Activated T-cell treated with anti-CD3 and anti-CD28 coated beads, Interleukin-2, amount 50 U/mL, for 1 hour (primary cell): ENCODE results near the gene OR6C76.
"Not testable (repeated sequence)": the region's sequence is repeated elsewhere in the genome, so short reads cannot be mapped to it uniquely, and the experiment has no call there.

Experiments used
- DNase-seq: peaks from one replicate; pipeline ENCODE4 v3.0.0-alpha.2; 2020

Gene OR6C76

GRCh38 chr12:55425954-55426353, at the start of gene OR6C76:
Gene OR6C76 (plus strand): TSS chr12:55426254. CDS start chr12:55426254, 0 bp downstream.
- DNase-seq: no peak

- DNase-seq: no peak
Observed at GRCh38 chr12:55385891-55386290, 40.2 kb upstream of the OR6C76 start.

- no peak for DNase-seq
Observed at GRCh38 chr12:55392032-55392795, 33.8 kb upstream of the OR6C76 start.

GRCh38 chr12:55396326-55396725, 29.7 kb upstream of the OR6C76 start:
- no peak for DNase-seq

GRCh38 chr12:55400229-55400628, 25.8 kb upstream of the OR6C76 start, which contains the start of gene OR6C65:
Gene OR6C65 (plus strand): TSS chr12:55400529. CDS start chr12:55400529, 0 bp downstream.
- no peak for DNase-seq

GRCh38 chr12:55407866-55408265, 18.2 kb upstream of the OR6C76 start:
- no peak for DNase-seq

- DNase-seq: not testable (repeated sequence)
Observed at GRCh38 chr12:55409133-55409532, 16.9 kb upstream of the OR6C76 start.

- not testable (repeated sequence) for DNase-seq
Observed at GRCh38 chr12:55412138-55412537, 13.9 kb upstream of the OR6C76 start.

DNA sequence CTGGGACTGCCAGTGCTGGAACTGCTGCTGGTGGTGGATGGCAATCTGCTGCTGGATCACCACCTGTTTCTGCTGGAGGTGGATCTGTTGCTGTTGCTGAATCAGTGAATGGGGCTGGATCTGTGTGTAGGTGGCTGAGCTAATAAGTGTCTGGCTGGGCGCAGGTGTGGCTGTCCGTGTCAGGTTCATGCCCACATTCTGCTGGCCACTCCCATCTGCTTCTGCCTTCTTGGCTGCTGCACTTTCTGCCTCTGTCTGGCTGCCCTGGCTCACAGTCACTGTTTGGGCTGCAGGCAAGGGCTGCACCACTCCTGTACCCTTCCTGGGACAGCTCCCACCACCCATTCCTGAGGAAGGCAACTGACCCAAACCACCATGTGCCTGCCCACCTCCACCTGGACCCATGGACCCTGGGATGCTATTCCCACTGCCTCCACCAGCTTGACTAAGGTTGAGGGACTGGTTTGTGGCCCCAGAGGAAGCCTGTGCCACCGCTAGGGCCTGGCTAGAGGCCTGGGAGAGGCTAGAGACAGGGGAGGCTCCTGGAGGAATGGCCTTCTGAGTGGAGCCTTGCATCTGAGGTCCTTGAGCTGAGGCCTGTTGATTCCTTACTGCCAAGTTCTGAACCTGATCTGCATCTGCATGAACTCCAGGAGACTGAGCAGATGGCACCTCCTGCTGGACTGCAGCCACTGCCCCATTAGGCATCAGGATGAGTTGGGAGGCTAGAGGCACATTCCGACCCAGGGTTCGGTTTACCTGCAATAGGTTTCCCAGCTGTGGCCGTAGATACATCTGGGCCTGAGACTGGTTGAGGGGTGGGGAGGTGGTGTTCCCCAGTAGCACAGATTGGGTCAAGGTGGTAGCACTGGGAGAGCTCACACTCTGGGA, 12.3 kb upstream of the OR6C76 start:
- DNase-seq: not testable (repeated sequence)

- DNase-seq: not testable (repeated sequence)
Observed at GRCh38 chr12:55414396-55414823, 11.6 kb upstream of the OR6C76 start.

DNA sequence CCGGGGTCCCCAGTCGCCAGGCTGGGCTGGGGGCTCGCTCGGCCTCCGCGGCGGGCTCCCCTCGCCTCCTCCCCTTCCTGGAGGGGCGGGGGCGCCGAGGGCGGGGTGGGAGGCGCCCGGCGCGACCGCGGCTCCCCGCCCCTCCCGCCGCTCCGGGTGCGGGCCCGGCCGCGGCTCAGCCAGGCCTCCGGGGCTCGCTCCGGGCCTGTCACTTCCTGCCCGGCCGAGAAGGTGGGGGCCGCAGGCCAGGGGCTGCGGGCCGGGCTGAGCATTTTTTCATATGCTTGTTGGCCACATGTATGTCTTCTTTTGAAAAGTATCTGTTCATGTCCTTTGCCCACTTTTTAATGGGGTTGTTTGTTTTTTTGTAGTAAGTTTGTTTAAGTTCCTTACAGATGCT, 11.2 kb upstream of the OR6C76 start:
- not testable (repeated sequence) for DNase-seq

DNA sequence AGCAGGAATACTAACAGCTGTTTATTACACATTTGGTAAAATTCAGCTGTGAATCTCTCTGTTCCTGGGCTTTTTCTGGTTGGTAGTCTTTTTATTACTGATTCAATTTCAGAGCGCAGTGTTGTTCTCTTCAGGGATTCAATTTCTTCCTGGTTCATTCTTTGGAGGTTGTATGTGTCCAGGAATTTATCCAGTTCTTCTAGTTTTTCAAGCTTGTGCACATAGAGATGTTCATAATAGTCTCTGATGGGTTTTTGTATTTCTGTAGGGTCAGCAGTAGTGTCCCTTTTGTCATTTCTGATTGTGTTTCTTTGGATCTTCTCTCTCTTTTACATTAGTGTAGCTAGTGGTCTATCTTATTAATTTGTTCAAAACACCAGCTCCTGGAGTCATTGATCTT, 9.1 kb upstream of the OR6C76 start:
- no peak for DNase-seq

DNA sequence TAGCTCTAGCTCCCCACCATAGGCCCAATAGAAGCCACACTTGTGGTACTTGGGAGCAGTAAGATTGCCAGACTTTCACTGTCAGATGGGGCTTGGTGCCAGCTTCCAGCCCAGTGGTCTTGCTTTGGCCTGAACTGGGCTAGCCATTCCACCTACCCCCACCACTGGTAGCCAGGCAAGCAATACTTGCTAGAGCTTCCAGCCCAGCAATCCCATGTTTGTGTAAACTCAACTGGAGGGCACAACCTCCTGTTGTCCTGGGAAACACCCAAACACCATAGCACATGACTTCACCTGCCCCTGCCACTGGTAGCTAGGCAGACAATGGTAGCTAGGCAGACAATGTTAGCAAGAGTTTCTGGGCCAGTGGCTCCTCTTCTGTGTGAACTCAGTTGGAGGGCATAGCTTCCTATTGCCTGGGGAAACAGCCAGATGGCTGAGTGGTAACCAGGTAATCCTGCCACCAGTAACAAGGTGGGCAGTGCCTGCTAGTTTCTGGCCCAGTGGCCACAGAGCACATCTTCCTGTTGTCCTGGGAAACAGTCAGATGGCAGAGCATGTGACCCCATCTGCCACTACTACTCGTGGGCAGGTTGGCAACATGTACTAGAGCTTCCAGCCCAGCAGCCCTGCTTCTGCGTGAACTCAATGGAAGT, 5.6 kb upstream of the OR6C76 start:
- DNase-seq: no peak

DNA sequence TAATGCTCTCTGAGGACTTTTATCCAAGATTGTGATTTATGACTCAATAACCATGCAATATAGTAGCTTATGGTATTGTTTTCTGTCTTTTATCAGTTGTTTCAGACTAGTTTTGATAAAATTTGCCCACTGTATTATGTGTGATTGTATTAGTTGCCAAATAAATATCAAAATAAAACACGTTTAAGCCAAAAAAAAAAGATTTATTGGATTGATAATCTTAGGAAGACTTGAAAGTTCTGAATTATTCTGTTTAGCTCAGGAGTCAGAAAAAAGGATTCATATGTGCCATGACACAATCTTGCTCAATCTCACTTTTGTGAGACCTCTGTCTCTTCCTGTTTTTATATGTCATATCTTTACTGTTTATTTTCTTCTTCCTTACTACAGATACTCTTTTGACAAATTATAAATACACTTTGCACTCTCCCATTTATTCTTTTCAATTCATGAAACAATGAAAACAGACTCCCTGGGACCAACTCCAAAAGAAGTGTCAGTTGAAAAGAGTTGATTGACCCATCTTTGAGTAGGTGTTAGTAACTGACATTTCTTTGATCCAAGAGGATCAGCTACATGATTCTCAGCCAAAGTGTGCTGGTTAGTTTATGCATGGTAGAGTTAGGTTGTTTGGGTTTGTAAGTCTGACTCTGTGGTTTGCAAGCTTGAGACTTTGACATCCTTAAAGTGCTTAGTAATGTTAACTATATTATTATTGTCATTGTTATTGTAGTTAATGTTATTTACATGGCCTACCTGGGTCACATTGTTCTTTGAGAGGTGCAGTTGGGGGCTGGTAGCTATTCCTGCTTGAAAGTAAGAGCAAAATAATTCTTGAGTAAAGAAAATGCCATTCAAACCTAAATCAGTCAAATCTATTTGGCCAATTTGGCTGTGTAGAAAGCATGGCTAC, 2.5 kb downstream of the OR6C76 start:
- DNase-seq: no peak

GRCh38 chr12:55441233-55441632, 15.2 kb downstream of the OR6C76 start:
- not testable (repeated sequence) for DNase-seq

GRCh38 chr12:55443776-55444175, 17.7 kb downstream of the OR6C76 start, which contains the start of gene OR6C2:
Gene OR6C2 (plus strand): TSS chr12:55444076. CDS start chr12:55452214, 8,138 bp downstream.
- DNase-seq: no peak

DNA sequence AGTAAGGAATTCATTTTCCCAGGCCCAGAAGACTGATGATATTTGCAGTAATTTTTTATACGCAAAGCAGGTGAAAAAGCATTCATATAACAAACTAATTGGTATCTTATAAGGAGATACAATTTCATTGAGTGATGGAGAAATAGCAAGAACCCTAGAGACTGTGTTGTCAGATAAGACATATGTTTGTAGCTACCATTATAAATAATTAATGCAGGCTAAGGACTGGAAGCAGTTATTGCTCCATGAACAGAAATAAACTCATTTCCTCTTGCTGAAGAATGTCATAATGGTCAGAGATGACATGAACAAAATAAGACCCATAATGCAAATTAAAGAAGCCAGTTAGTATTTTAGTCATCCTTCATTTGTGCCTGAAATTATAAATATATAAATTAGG, 19.3 kb downstream of the OR6C76 start:
- DNase-seq: no peak

GRCh38 chr12:55446326-55446725, 20.3 kb downstream of the OR6C76 start:
- no peak for DNase-seq

DNA sequence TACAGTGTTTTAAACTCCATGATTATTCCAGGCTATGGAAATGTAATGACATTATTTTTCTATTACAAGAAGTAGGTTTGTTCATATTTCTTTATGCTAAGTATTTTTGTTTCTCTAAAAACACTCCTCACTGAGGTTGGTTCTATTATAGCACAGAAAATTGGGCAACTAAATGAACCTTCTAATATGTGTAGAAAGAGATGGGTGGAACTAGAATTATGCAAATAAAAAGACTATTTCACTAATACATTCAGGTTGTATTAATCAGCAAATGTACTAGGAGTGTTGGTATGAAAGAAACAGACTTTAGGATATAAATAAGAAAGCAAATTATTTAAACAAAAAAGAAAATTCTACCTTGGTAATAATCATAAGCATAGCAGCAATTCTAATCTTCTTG, 22.8 kb downstream of the OR6C76 start:
- DNase-seq: no peak

DNA sequence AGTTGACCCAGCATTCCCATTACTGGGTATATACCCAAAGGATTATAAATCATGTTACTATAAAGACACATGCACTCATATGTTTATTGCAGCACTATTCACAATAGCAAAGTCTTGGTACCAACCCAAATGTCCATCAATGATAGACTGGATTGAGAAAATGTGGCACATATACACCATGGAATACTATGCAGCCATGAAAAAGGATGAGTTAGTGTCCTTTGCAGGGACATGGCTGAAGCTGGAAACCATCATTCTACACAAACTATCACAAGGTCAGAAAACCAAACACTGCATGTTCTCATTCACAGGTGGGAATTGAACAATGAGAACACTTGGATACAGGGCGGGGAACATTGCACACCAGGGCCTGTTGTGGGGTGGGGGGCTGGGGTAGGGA, 38.9 kb downstream of the OR6C76 start:
- not testable (repeated sequence) for DNase-seq

- no peak for DNase-seq
Observed at GRCh38 chr12:55467836-55468235, 41.8 kb downstream of the OR6C76 start.

DNA sequence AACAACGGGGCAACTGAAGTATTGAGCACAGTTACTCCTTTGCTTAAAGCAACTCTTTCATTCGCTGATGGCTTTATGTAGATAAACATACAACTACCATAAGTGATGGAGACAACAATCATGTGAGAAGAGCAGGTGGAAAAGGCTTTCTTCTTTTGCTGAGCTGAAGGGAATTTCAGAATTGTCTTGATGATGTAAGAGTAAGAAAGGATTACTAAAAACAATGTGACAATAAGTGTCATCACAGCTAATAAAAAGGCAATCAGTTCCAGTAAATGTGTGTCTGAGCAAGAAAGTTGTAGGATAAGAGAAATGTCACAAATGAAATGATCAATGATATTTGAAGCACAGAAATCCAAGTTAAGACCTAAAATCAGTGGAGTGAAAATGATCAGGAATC, 43.2 kb downstream of the OR6C76 start:
- DNase-seq: no peak
